HG02870 (cell line): ENCODE results near the gene NMS.

Experiments used
- ATAC-seq: cut with Tn5 transposase; IDR thresholded peaks from one replicate; pipeline ENCODE4 v1.9.1; 2021; ENCODE audit warnings: mild to moderate bottlenecking, moderate library complexity; ENCODE audit not compliant: unreplicated experiment

The NMS gene

GRCh38 chr2:100484390-100484789 is 14.1 kb downstream of the NMS start:
- no peak for ATAC-seq

- no peak for ATAC-seq
Measured at GRCh38 chr2:100485396-100485795, 15.1 kb downstream of the NMS start.

- no peak for ATAC-seq
Measured at GRCh38 chr2:100494712-100495111, 24.4 kb downstream of the NMS start.

GRCh38 chr2:100502782-100503181 is 32.5 kb downstream of the NMS start:
- ATAC-seq: no peak

GRCh38 chr2:100504542-100504941 is 34.3 kb downstream of the NMS start:
- no peak for ATAC-seq

GRCh38 chr2:100509066-100509465 is 38.8 kb downstream of the NMS start:
- ATAC-seq: no peak

- no peak for ATAC-seq
Measured at GRCh38 chr2:100513650-100514049, 43.4 kb downstream of the NMS start.

GRCh38 chr2:100517556-100517955 is 47.3 kb downstream of the NMS start:
- no peak for ATAC-seq

GRCh38 chr2:100518801-100519200 is 48.5 kb downstream of the NMS start:
- ATAC-seq: no peak

- ATAC-seq: no peak
Measured at GRCh38 chr2:100520224-100520623, 49.9 kb downstream of the NMS start.

- ATAC-seq: no peak
Measured at GRCh38 chr2:100522430-100522829, 52.1 kb downstream of the NMS start.

- no peak for ATAC-seq
Measured at GRCh38 chr2:100524331-100524730, 54.0 kb downstream of the NMS start.

GRCh38 chr2:100526868-100527267 is 56.6 kb downstream of the NMS start:
- no peak for ATAC-seq

- ATAC-seq: no peak
Measured at GRCh38 chr2:100527440-100528015, 57.2 kb downstream of the NMS start.

- no peak for ATAC-seq
Measured at GRCh38 chr2:100529176-100529575, 58.9 kb downstream of the NMS start.

GRCh38 chr2:100529900-100530299 is 59.6 kb downstream of the NMS start:
- no peak for ATAC-seq
